GM19193 (cell line): Measurements from ENCODE around the gene RAB30.

ENCODE experiments used
- POLR2A ChIP-seq: IDR thresholded peaks from 4 replicates; pipeline ENCODE4 v1.6.1; 2011; ENCODE audit not compliant: insufficient read depth, insufficient read length; ENCODE audit errors: extremely low read depth

The RAB30 gene

GRCh38 chr11:82967381-82967780 lies 104.3 kb downstream of the RAB30 start:
- no peak for TF ChIP-seq POLR2A

GRCh38 chr11:82960779-82961143 lies 110.9 kb downstream of the RAB30 start:
- TF ChIP-seq POLR2A: no peak

- TF ChIP-seq POLR2A: no peak
Measured at GRCh38 chr11:82959987-82960778, 111.5 kb downstream of the RAB30 start.

- TF ChIP-seq POLR2A: no peak
Measured at GRCh38 chr11:82949352-82949751, 122.3 kb downstream of the RAB30 start.

- TF ChIP-seq POLR2A: no peak
Measured at GRCh38 chr11:82945682-82946081, 126.0 kb downstream of the RAB30 start.

GRCh38 chr11:82944198-82944597 lies 127.5 kb downstream of the RAB30 start:
- TF ChIP-seq POLR2A: no peak

- no peak for TF ChIP-seq POLR2A
Measured at GRCh38 chr11:82942376-82942775, 129.3 kb downstream of the RAB30 start.

GRCh38 chr11:82939456-82939855 lies 132.2 kb downstream of the RAB30 start:
- TF ChIP-seq POLR2A: no peak

- no peak for TF ChIP-seq POLR2A
Measured at GRCh38 chr11:82937554-82937953, 134.1 kb downstream of the RAB30 start.

GRCh38 chr11:82936261-82936660 lies 135.4 kb downstream of the RAB30 start:
- no peak for TF ChIP-seq POLR2A

- no peak for TF ChIP-seq POLR2A
Measured at GRCh38 chr11:82932564-82932963, 139.1 kb downstream of the RAB30 start.

- no peak for TF ChIP-seq POLR2A
Measured at GRCh38 chr11:82930734-82931133, 141.0 kb downstream of the RAB30 start.

- no peak for TF ChIP-seq POLR2A
Measured at GRCh38 chr11:82930229-82930628, 141.5 kb downstream of the RAB30 start.

GRCh38 chr11:82929121-82929520 lies 142.6 kb downstream of the RAB30 start:
- TF ChIP-seq POLR2A: no peak

GRCh38 chr11:82927264-82927880 lies 144.3 kb downstream of the RAB30 start:
- TF ChIP-seq POLR2A: no peak

- TF ChIP-seq POLR2A: no peak
Measured at GRCh38 chr11:82924522-82925224, 147.0 kb downstream of the RAB30 start.
